Activated effector memory CD4-positive, alpha-beta T cell treated with Interleukin-2 at 50 U/mL for 16 hours (primary cell): ENCODE data around the gene MYO1A.

Experiments used
- DNase-seq: peaks from one replicate; pipeline ENCODE4 v3.0.0-alpha.2; 2020

The MYO1A gene

GRCh38 chr12:57012600-57013465 is 37.1 kb downstream of the MYO1A start:
- DNase-seq = no peak

GRCh38 chr12:57011438-57012424 is 38.2 kb downstream of the MYO1A start:
- DNase-seq = no peak

- DNase-seq = no peak
Observed at GRCh38 chr12:57010627-57011247, 39.2 kb downstream of the MYO1A start.

- DNase-seq = no peak
Observed at GRCh38 chr12:57009949-57010626, 39.8 kb downstream of the MYO1A start.

GRCh38 chr12:57008178-57008577 is 41.8 kb downstream of the MYO1A start:
- DNase-seq = no peak

GRCh38 chr12:57006809-57007475 is 43.0 kb downstream of the MYO1A start:
- DNase-seq = no peak

- peak; percentile 61 for DNase-seq
Observed at GRCh38 chr12:57005980-57006808, 43.7 kb downstream of the MYO1A start, which contains the start of gene ZBTB39. ZBTB39 (minus strand) TSS chr12:57006546; CDS start chr12:57004917, 1,629 bp downstream.

- DNase-seq = no peak
Observed at GRCh38 chr12:57004651-57005050, 45.3 kb downstream of the MYO1A start.

- no peak for DNase-seq
Observed at GRCh38 chr12:57003395-57003794, 46.5 kb downstream of the MYO1A start.

GRCh38 chr12:57001448-57001906 is 48.5 kb downstream of the MYO1A start:
- DNase-seq = peak; percentile 53

GRCh38 chr12:57000393-57000792 is 49.5 kb downstream of the MYO1A start:
- DNase-seq = no peak

GRCh38 chr12:56999456-56999855 is 50.5 kb downstream of the MYO1A start:
- no peak for DNase-seq

GRCh38 chr12:56998981-56999380 is 50.9 kb downstream of the MYO1A start:
- DNase-seq = no peak

GRCh38 chr12:56998316-56998715 is 51.6 kb downstream of the MYO1A start:
- DNase-seq = no peak

GRCh38 chr12:56996793-56997545 is 53.0 kb downstream of the MYO1A start:
- DNase-seq = no peak

- no peak for DNase-seq
Observed at GRCh38 chr12:56995930-56996496, 53.9 kb downstream of the MYO1A start.

GRCh38 chr12:56995201-56995929 is 54.6 kb downstream of the MYO1A start:
- DNase-seq = no peak

- no peak for DNase-seq
Observed at GRCh38 chr12:56994231-56994746, 55.6 kb downstream of the MYO1A start.

GRCh38 chr12:56993346-56993745 is 56.6 kb downstream of the MYO1A start:
- no peak for DNase-seq
